A549 (cell line): ENCODE results near the gene TRIM71. TPM values are rescaled to one million over a fixed set of nuclear protein-coding genes. Genes with fewer than 3 reads are reported as not detected.

Experiments
- ATAC-seq, 2 experiments: fragments of 200-7000 bp in 1 of 2; fragments of >200 bp in 1 of 2; cut with Nextera tagmentation in 1 of 2; cut with Tn5 transposase in 1 of 2; 3 replicates each; pipeline versions ENCODE4 v1.8.0 to v1.9.1; 2018 to 2020; ENCODE audit warnings: mild to moderate bottlenecking in 1 of 2, moderate library complexity in 1 of 2
- CTCF ChIA-PET: fragments of 300-600 bp; sonication (Branson Sonifier 250); formaldehyde crosslinking; extraction: SDS; loops from one replicate; lab custom pipeline; 2021; ENCODE audit warnings: antibody characterized with exemption, inconsistent platforms; lab: Yijun Ruan, JAX
- POLR2A ChIA-PET: fragments of 350-600 bp; formaldehyde crosslinking; extraction: SDS; loops from one replicate; lab custom pipeline; 2021; ENCODE audit warnings: antibody characterized with exemption, inconsistent platforms; lab: Yijun Ruan, JAX
- DNase-seq, 2 experiments: peaks; one replicate each; pipeline versions ENCODE4 v3.0.0 to v3.0.0-alpha.2; 2011 to 2016; ENCODE audit warnings: low read depth in 1 of 2, low spot score in 1 of 2
- FAIRE-seq: peaks from 2 replicates; lab custom pipeline; 2011; peaks lifted over from hg19 to GRCh38; lab: Jason Lieb, UNC
- H3K27ac ChIP-seq, 2 experiments: fragments of >200 bp; sonication (Bioruptor Twin); formaldehyde crosslinking; 3 replicates each; pipeline ENCODE4 v1.5.1; 2016 to 2017
- H3K4me1 ChIP-seq: fragments of >200 bp; sonication (Bioruptor Twin); formaldehyde crosslinking; 3 replicates; pipeline ENCODE4 v1.6.1; 2016
- H3K4me2 ChIP-seq: fragments of >200 bp; sonication (Bioruptor Twin); formaldehyde crosslinking; 3 replicates; pipeline ENCODE4 v1.6.1; 2016
- H3K4me3 ChIP-seq: fragments of >200 bp; sonication (Bioruptor Twin); formaldehyde crosslinking; 3 replicates; pipeline ENCODE4 v1.5.1; 2016
- H3K9me3 ChIP-seq: fragments of >200 bp; sonication (Bioruptor Twin); formaldehyde crosslinking; 3 replicates; pipeline ENCODE4 v1.6.1; 2016
- BHLHE40 ChIP-seq: IDR thresholded peaks from 2 replicates; pipeline ENCODE4 v1.6.1; 2012; ENCODE audit warnings: low read depth, low read length, inconsistent platforms
- CEBPB ChIP-seq, 2 experiments: fragments of >200 bp in 1 of 2; sonication (Bioruptor Twin) in 1 of 2; formaldehyde crosslinking in 1 of 2; IDR thresholded peaks; 2 replicates each; pipeline ENCODE4 v1.6.1; 2012 to 2016
- EHF ChIP-seq: fragments of 250-450 bp; sonication (Bioruptor Pico); IDR thresholded peaks from 2 replicates; pipeline ENCODE4 v1.5.0; 2020; ENCODE audit warnings: mild to moderate bottlenecking
- EHMT2 ChIP-seq: fragments of 200-600 bp; sonication (generic); IDR thresholded peaks from 2 replicates; pipeline ENCODE4 v1.6.1; 2016; ENCODE audit warnings: antibody characterized with exemption, low read depth, mild to moderate bottlenecking, moderate library complexity
- EP300 ChIP-seq, 2 experiments: fragments of >200 bp; sonication (Bioruptor Twin); formaldehyde crosslinking; IDR thresholded peaks; 2 replicates in 1 of 2; 3 replicates in 1 of 2; pipeline ENCODE4 v1.6.1; 2016 to 2017
- FOSL2 ChIP-seq, 2 experiments: fragments of 450-650 bp in 1 of 2; fragments of >200 bp in 1 of 2; sonication (Bioruptor Twin) in 1 of 2; formaldehyde crosslinking; IDR thresholded peaks; 2 replicates each; pipeline versions ENCODE4 v1.5.0 to v1.6.1; 2016 to 2020; ENCODE audit warnings: mild to moderate bottlenecking in 1 of 2, moderate library complexity in 1 of 2
- FOXS1 ChIP-seq: fragments of 250-450 bp; sonication (Bioruptor Pico); IDR thresholded peaks from 2 replicates; pipeline ENCODE4 v1.5.0; 2020; ENCODE audit warnings: mild to moderate bottlenecking, moderate library complexity
- GATA3 ChIP-seq: IDR thresholded peaks from 2 replicates; pipeline ENCODE4 v1.6.1; 2012; ENCODE audit warnings: borderline replicate concordance
- HOXB13 ChIP-seq: fragments of 250-450 bp; sonication (Bioruptor Pico); IDR thresholded peaks from 2 replicates; pipeline ENCODE4 v1.5.0; 2020; ENCODE audit warnings: low read depth, mild to moderate bottlenecking, moderate library complexity
- HOXB5 ChIP-seq: fragments of 250-450 bp; sonication (Bioruptor Pico); IDR thresholded peaks from 2 replicates; pipeline ENCODE4 v1.5.0; 2020; ENCODE audit warnings: mild to moderate bottlenecking, moderate library complexity
- JUN ChIP-seq, 2 experiments: fragments of >200 bp; sonication (Bioruptor Twin); formaldehyde crosslinking; IDR thresholded peaks; 2 replicates in 1 of 2; 3 replicates in 1 of 2; pipeline ENCODE4 v1.6.1; 2016 to 2017
- JUNB ChIP-seq: fragments of >200 bp; sonication (Bioruptor Twin); formaldehyde crosslinking; IDR thresholded peaks from 2 replicates; pipeline ENCODE4 v1.6.1; 2016
- KDM1A ChIP-seq: fragments of 200-600 bp; sonication (generic); IDR thresholded peaks from 2 replicates; pipeline ENCODE4 v1.6.1; 2016; ENCODE audit warnings: low read depth, mild to moderate bottlenecking
- KDM5A ChIP-seq: fragments of 200-600 bp; sonication (generic); IDR thresholded peaks from 2 replicates; pipeline ENCODE4 v1.6.1; 2016; ENCODE audit warnings: antibody characterized with exemption, mild to moderate bottlenecking
- MYC ChIP-seq: IDR thresholded peaks from 2 replicates; pipeline ENCODE4 v1.6.1; 2012; ENCODE audit warnings: mild to moderate bottlenecking, inconsistent platforms, low read length, improper control_type of control experiment, borderline replicate concordance
- NFE2L2 ChIP-seq: fragments of 150-350 bp; conservative IDR thresholded peaks from 2 replicates; pipeline ENCODE4 v1.6.1; 2014; ENCODE audit warnings: low read length
- NPAS2 ChIP-seq: fragments of 250-450 bp; sonication (Bioruptor Pico); IDR thresholded peaks from 2 replicates; pipeline ENCODE4 v1.8.0; 2022; ENCODE audit warnings: mild to moderate bottlenecking, moderate library complexity, borderline replicate concordance
- NR3C1 ChIP-seq: fragments of >200 bp; sonication (Bioruptor Twin); formaldehyde crosslinking; IDR thresholded peaks from 3 replicates; pipeline ENCODE4 v1.6.1; 2017
- RAD21 ChIP-seq, 2 experiments: fragments of >200 bp in 1 of 2; sonication (Bioruptor Twin) in 1 of 2; formaldehyde crosslinking in 1 of 2; IDR thresholded peaks in 1 of 2; conservative IDR thresholded peaks in 1 of 2; 2 replicates in 1 of 2; 3 replicates in 1 of 2; pipeline ENCODE4 v1.6.1; 2012 to 2018; ENCODE audit warnings: inconsistent platforms in 1 of 2
- RARB ChIP-seq: fragments of 250-450 bp; sonication (Bioruptor Pico); IDR thresholded peaks from 2 replicates; pipeline ENCODE4 v1.8.0; 2021; ENCODE audit warnings: mild to moderate bottlenecking, moderate library complexity
- RCOR1 ChIP-seq: fragments of 150-350 bp; IDR thresholded peaks from 2 replicates; pipeline ENCODE4 v1.6.1; 2014; ENCODE audit warnings: antibody characterized with exemption, low read length, low read depth
- RFX5 ChIP-seq: fragments of 450-650 bp; IDR thresholded peaks from 2 replicates; pipeline ENCODE4 v1.7.1; 2014; ENCODE audit warnings: antibody characterized with exemption, mild to moderate bottlenecking, moderate library complexity
- RNF2 ChIP-seq: fragments of 200-600 bp; sonication (generic); IDR thresholded peaks from 2 replicates; pipeline ENCODE4 v1.6.1; 2016; ENCODE audit warnings: low read depth, mild to moderate bottlenecking, antibody characterized with exemption, moderate library complexity, borderline replicate concordance
- ZFP36 ChIP-seq: fragments of 450-650 bp; IDR thresholded peaks from 2 replicates; pipeline ENCODE4 v1.6.1; 2014; ENCODE audit warnings: borderline replicate concordance; ENCODE audit not compliant: partially characterized antibody
- ZNF302 ChIP-seq: fragments of 250-450 bp; sonication (Bioruptor Pico); IDR thresholded peaks from 2 replicates; pipeline ENCODE4 v1.9.0; 2021; ENCODE audit warnings: inconsistent platforms, mild to moderate bottlenecking, moderate library complexity
- ZSCAN20 ChIP-seq: fragments of 250-450 bp; sonication (Bioruptor Pico); IDR thresholded peaks from 2 replicates; pipeline ENCODE4 v1.8.0; 2022; ENCODE audit warnings: mild to moderate bottlenecking, moderate library complexity
- WGBS: methylation state at CpG from one replicate; pipeline ENCODE4 v1.1.6; 2017; ENCODE audit errors: missing lambda C conversion rate; 5-methylcytosine and 5-hydroxymethylcytosine counted together
- polyA plus RNA-seq, 4 experiments: library from polyadenylated mRNA; depleted of rRNA in 3 of 4; stranded (reverse); fragments of >200 nt; fragmentation: RNase III in 1 of 4; extraction: RNeasy Plus Mini Kit Qiagen cat#74134 plus additional on column Dnase treatment in 1 of 4; gene quantifications; 2 replicates in 3 of 4; 3 replicates in 1 of 4; pipeline ENCODE4 v1.2.3, GENCODE V29; 2011 to 2017
- TF ChIP-seq, protein P1 (sequence below): fragments of 250-450 bp; sonication (Bioruptor Pico); IDR thresholded peaks from 2 replicates; pipeline ENCODE4 v1.5.0; 2021; ENCODE audit warnings: mild to moderate bottlenecking, moderate library complexity, borderline replicate concordance
- TF ChIP-seq, protein P2 (sequence below): IDR thresholded peaks from 2 replicates; pipeline ENCODE4 v1.6.1; 2012
- TF ChIP-seq, protein P3 (sequence below): fragments of 150-350 bp; IDR thresholded peaks from 2 replicates; pipeline ENCODE4 v1.6.1; 2014; ENCODE audit warnings: low read depth, mild to moderate bottlenecking, low read length

TRIM71 gene
- polyA plus RNA-seq, 2 of the 4 experiments (the other 2 are of a cell fraction) = 0.01 TPM; not detected in 1

DNA sequence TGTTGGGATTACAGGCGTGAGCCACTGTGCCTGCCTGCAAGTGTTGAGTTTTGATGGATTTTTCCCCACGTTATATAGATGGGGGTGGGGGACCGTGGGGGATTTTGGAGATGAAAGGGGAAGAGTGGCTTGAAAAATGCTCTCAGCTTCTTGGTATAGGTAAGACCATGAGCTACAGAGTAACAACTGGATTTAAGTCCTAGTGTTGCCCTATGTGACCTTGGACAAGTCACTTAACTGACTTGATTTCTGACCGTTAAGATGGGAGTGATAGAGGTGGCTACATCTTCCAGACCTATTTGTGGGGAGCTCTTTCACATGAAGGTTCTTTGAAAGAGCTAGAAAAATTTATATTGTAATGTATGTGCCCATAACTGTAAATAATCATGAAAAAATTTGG, 13.3 kb downstream of the TRIM71 start:
- H3K27ac ChIP-seq = no peak overlapping the region
- no peaks in the 10 kb centered on the region for H3K9me3 ChIP-seq
- TF ChIP-seq MYC (no peak), RNF2 (no peak), EP300 (IDR thresholded peaks at IDR 0.05) (no peak), ZSCAN20 (CRISPR knock-in tag) (no peak), BHLHE40 (no peak), RAD21 (conservative IDR thresholded peaks at IDR 0.05 in 1 of 2, IDR thresholded peaks at IDR 0.05 in 1 of 2) (no peak), KDM5A (no peak), ZFP36 (no peak), NPAS2 (CRISPR knock-in tag) (no peak), ZNF302 (CRISPR knock-in tag) (no peak), RCOR1 (no peak), EHMT2 (no peak), NR3C1 (no peak), NFE2L2 (no peak), GATA3 (no peak), RFX5 (no peak), HOXB5 (CRISPR knock-in tag) (no peak)
- TF ChIP-seq, protein P1, sequence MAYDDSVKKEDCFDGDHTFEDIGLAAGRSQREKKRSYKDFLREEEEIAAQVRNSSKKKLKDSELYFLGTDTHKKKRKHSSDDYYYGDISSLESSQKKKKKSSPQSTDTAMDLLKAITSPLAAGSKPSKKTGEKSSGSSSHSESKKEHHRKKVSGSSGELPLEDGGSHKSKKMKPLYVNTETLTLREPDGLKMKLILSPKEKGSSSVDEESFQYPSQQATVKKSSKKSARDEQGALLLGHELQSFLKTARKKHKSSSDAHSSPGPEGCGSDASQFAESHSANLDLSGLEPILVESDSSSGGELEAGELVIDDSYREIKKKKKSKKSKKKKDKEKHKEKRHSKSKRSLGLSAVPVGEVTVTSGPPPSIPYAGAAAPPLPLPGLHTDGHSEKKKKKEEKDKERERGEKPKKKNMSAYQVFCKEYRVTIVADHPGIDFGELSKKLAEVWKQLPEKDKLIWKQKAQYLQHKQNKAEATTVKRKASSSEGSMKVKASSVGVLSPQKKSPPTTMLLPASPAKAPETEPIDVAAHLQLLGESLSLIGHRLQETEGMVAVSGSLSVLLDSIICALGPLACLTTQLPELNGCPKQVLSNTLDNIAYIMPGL (CRISPR knock-in tag) = no peak
- TF ChIP-seq, protein P2, sequence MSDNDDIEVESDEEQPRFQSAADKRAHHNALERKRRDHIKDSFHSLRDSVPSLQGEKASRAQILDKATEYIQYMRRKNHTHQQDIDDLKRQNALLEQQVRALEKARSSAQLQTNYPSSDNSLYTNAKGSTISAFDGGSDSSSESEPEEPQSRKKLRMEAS = no peak
- POLR2A ChIA-PET = no interaction called here
- no peak overlapping the region for H3K4me3 ChIP-seq
- ATAC-seq (no peak), FAIRE-seq (no peak), DNase-seq (no peak)
- no peak overlapping the region for H3K4me2 ChIP-seq
- H3K4me1 ChIP-seq = no peaks in the 10 kb centered on the region
- 44% methylated on average over 4 of the region's 4 CpGs for WGBS
- CTCF ChIA-PET = interaction anchor here (0.8 to 1.2 kb wide), 2 partner anchors 10 to 47 kb away, joined by 3 to 6 read pairs; no protein-coding TSS in a partner anchor

DNA sequence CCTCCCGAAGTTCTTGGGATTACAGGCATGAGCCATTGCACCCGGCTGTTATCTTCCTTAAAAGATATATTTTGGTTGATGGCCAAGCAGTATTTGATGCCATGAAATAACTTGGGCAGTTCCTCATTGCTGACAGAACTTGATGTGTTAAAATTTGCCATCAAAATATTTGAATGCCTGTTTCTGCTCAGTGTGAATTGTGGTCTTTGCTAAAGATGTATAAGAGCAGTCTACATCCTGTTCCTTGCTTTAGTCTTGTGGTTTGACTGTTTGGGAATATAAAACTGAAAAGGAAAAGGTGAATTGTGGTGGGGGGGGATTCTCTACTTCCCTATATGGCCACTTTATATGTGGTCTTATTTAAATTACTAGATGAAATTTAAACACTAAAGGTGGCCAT, 14.0 kb downstream of the TRIM71 start:
- DNase-seq = no peak
- 9% methylated on average over 2 of the region's 2 CpGs for WGBS
- Histone ChIP-seq H3K4me1 (no peaks in the 10 kb centered on the region), H3K27ac (no peak overlapping the region), H3K9me3 (no peaks in the 10 kb centered on the region), H3K4me2 (no peak overlapping the region), H3K4me3 (no peak overlapping the region)
- no peak for FAIRE-seq
- ATAC-seq = no peak
- TF ChIP-seq JUN (IDR thresholded peaks at IDR 0.05) (no peak), RARB (CRISPR knock-in tag) (no peak), FOXS1 (CRISPR knock-in tag) (no peak), RNF2 (no peak), KDM1A (no peak), CEBPB (IDR thresholded peaks at IDR 0.05) (no peak), EHF (no peak), JUNB (no peak), NPAS2 (CRISPR knock-in tag) (no peak), HOXB13 (CRISPR knock-in tag) (no peak), RAD21 (conservative IDR thresholded peaks at IDR 0.05 in 1 of 2, IDR thresholded peaks at IDR 0.05 in 1 of 2) (no peak), FOSL2 (IDR thresholded peaks at IDR 0.05) (no peak), FOSL2 (CRISPR knock-in tag; IDR thresholded peaks at IDR 0.05) (no peak)
- TF ChIP-seq, protein P1 (CRISPR knock-in tag) = no peak
- TF ChIP-seq, protein P3, sequence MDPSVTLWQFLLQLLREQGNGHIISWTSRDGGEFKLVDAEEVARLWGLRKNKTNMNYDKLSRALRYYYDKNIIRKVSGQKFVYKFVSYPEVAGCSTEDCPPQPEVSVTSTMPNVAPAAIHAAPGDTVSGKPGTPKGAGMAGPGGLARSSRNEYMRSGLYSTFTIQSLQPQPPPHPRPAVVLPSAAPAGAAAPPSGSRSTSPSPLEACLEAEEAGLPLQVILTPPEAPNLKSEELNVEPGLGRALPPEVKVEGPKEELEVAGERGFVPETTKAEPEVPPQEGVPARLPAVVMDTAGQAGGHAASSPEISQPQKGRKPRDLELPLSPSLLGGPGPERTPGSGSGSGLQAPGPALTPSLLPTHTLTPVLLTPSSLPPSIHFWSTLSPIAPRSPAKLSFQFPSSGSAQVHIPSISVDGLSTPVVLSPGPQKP = no peak
- ChIA-PET CTCF (interaction anchor here (0.9 kb wide), 1 partner anchor 88 kb away, joined by 3 read pairs; no protein-coding TSS in a partner anchor), POLR2A (no interaction called here)
